NCI-H1436 treated with DMSO at 0.1 percent for 48 hours (cell line): ENCODE results near the gene CHPF.

Experiments used
- DNase-seq: peaks from one replicate; lab custom pipeline; 2025; lab: John Stamatoyannopoulos, UW

The CHPF gene

DNA sequence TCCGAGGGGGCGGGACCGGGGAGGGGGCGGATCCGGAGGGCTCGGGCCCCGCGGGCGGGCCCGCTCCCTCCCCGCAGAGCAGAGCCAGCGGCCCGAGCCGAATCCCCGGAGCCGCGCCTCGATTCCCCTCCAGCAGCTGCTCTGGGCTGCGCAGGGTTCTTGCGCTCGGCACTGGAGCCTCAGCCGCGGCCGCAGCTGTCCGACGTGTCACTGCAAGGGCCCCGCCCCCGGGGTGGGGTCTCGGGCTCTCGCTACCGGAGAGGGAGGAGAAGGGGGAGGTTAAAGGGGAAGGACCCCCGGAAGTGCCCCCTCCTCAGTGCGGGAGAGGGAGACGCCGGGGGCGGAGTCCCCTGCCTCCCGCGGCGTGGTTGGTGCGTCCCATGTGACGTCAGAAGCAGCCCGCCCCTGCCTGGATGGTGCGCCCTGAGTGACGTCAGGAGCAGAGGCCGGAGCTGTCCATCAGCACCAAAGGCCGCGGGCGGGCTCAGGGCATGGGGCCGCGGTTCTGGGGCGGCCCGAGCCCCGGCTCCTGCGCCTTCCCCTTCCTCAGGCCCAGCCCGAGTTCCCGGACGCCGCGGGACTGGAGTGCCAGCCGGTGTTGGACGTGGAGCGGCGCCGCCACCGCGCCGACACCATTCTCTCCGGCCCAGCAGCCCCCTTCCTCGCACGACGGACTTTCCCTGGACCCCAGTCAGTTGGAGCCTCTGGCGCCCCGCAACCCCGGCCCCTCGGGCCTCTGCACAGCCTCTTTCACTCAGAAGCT, at the start of gene CHPF, which contains the start of gene TMEM198:
Gene CHPF, minus strand, starts transcription at position 214 of the 763 bp plus-strand sequence. CDS start 271 bp downstream, outside the sequence.
Gene TMEM198, plus strand, starts transcription at position 433 of the 763 bp plus-strand sequence. CDS start 700 bp downstream, outside the sequence.
- DNase-seq = peak; percentile 93

GRCh38 chr2:219593154-219593553, 49.5 kb upstream of the CHPF start:
- DNase-seq = no peak

DNA sequence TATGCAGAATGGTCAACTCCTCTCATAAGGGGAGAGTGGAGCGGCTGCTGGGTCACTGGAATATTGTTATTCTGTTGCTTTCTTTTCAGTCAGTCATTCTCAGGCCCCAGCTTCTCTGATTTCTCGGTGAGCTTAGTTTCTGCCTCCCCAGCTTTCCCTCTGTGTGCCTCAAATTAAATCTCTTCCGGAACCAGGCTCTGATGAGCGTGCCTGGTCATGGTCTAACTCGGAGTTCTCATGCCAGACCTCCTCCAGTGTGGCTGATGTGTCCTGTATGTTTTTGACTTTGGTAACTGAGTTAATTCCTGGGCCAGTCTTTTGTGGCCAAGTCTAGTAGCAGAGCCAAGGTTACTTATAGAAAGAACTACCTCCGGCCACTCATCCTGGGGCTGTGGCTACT, 49.1 kb upstream of the CHPF start:
- DNase-seq = no peak

GRCh38 chr2:219591091-219591490, 47.5 kb upstream of the CHPF start:
- no peak for DNase-seq

- DNase-seq = no peak
Observed at GRCh38 chr2:219581346-219581745, 37.7 kb upstream of the CHPF start.

DNA sequence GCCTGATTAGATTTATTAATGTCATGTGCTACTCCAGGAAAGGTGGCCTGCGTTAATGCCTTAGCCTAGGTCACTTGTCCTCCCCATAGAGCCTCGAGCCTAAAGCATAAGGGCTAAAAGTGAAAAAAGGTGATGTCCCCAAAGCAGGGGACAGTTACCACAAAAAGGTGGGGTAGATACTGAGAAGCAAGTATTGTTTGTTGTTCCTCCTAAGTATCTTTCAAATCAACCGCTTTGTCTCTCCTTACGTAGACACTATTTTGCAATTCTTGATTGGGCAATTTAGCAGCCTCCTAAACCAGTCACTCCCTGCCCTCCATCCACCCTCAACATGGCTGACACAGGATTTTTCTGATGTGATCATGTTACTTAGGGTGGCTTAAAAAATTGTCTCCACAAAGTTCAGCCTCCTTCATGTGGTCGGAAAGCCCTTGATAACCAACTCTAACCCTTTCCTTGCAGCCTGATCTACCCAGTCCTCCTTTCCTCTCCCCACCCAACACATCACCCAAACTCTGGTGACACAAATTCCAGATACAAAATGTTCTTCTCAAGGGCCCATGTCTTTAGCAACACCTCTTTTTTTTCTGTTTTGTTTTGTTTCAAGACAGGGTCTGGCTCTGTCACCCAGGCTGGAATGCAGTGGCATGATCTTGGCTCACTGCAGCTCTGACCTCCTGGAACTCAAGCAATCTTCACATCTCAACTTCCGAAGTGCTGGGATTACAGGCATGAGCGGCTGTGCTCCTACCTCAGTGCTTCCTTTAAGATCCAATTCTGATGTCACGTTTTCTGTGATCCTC, 35.4 kb upstream of the CHPF start:
- no peak for DNase-seq

GRCh38 chr2:219576505-219577388, 33.1 kb upstream of the CHPF start:
- no peak for DNase-seq

GRCh38 chr2:219575566-219576504, 32.2 kb upstream of the CHPF start:
- no peak for DNase-seq

DNA sequence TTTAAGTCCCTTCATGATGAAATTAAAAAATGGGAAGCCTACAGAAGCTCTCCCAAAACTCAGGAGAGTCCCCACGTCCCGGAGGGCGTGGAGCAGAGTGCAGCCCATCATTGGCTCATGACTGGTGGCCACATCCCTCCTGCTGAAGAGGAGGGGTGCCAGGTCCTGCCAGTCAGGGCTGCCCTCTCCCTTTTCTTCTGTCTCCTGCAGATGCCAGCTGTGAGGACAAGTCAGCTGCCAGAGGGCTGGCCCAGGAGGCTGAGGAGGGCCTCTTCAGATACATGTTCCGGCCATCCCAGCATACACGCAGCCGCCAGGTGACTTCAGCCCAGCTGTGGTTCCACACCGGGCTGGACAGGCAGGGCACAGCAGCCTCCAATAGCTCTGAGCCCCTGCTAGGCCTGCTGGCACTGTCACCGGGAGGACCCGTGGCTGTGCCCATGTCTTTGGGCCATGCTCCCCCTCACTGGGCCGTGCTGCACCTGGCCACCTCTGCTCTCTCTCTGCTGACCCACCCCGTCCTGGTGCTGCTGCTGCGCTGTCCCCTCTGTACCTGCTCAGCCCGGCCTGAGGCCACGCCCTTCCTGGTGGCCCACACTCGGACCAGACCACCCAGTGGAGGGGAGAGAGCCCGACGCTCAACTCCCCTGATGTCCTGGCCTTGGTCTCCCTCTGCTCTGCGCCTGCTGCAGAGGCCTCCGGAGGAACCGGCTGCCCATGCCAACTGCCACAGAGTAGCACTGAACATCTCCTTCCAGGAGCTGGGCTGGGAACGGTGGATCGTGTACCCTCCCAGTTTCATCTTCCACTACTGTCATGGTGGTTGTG, 31.1 kb upstream of the CHPF start:
- DNase-seq = no peak

DNA sequence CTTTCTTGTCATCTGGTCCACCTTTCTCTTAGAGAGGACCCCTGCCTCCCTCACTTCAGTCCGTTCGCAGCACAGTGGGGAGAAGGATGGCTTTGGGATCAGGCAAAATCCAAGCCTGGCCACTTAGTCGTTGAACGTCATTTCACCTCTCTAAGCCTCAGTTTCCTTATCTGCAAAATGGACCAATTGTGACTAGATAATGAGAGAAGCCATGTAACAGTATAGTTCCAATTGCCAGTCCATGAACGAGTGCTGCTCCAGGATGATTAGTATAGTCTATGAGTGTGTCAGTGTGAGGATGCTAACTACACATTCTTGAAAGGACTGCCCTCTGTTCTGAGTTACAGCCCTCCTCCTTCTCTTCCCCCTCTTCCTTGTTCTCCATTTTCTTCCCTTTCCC, 29.6 kb upstream of the CHPF start:
- DNase-seq = no peak

DNA sequence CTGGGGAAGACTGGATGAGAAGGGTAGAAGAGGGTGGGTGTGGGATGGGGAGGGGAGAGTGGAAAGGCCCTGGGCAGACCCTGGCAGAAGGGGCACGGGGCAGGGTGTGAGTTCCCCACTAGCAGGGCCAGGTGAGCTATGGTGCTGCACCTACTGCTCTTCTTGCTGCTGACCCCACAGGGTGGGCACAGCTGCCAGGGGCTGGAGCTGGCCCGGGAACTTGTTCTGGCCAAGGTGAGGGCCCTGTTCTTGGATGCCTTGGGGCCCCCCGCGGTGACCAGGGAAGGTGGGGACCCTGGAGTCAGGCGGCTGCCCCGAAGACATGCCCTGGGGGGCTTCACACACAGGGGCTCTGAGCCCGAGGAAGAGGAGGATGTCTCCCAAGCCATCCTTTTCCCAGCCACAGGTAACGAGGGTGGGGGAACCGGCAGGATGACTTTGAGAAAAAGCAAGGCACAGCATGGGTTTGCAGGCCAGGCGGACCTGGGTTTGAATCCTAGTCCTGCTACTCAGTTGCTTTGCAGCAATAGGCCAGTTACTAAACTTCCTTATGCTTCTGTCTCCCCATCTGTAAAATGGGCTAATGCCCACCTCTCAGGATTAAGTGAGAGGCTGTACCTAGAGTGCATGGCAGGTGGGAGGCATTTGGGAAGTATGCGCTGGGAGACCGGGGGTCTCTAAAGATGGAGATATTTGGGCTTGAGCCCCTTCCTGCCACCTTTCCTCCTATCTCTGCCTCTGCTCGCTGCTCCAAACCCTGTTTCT, 28.8 kb upstream of the CHPF start, which contains the start of gene INHA:
Gene INHA, plus strand, starts transcription at position 74 of the 765 bp plus-strand sequence. Its CDS starts 65 bp downstream, at position 139.
- DNase-seq = no peak

GRCh38 chr2:219571311-219572236, 28.0 kb upstream of the CHPF start, which contains the start of gene OBSL1:
Gene OBSL1, minus strand, starts transcription at chr2:219571539. Its CDS starts 307 bp downstream, at chr2:219571232.
- DNase-seq = no peak

- DNase-seq = no peak
Observed at GRCh38 chr2:219570924-219571310, 27.3 kb upstream of the CHPF start.

DNA sequence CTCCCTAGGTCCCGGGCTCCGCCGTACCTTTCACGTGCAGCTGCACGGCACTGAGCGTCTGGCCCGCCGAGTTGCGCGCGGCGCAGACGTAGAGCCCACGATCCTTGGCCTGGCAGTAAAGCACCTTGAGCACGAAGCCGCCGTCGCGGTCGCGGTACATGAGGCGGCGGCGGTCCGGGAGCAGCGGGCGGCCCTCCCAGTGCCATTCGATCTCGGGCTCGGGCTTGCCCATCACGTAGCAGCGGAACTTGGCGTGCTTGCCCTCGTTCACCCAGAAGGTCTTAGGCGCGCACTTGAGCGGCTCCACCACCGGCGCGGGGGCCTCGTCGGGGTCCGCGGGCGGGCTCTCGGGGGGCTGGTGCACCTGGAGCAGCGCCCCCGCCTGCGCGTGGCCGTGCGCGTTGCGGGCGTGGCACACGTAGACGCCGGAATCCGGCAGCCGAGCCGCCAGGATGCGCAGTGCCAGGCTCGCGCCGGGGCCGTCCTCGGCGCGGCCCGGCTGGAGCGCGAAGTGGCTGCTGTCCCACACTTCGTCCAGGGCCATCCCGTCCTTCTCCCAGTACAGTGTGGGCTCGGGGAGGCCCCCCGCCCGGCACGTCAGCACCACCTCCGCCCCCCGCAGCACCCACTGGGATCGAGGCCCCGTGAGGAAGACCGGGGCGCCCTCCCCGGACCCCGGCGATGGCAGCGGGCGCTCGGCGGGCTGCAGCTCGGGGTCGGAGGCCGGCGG, 26.8 kb upstream of the CHPF start:
- DNase-seq = no peak

- DNase-seq = no peak
Observed at GRCh38 chr2:219569635-219570034, 26.0 kb upstream of the CHPF start.

DNA sequence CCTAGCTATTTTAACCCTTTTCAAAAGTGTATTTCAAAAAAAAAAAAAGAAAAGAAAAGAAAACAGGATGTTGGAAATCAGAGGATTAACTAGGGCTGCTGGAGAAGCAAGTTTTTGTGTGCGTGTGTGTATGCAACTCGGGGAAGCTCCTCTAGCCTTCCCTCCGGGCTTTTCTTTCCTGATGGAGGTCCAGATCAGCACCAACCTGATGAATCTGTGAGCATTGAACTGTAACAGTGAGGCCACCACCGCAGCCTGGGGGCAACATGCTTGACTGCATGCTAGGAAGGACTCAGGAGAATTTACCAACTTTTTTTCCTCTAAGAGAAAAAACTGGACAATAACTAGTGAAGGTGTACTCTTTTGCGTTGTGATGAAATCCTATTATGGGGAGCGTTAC, 25.4 kb upstream of the CHPF start:
- no peak for DNase-seq

- no peak for DNase-seq
Observed at GRCh38 chr2:219567791-219568361, 24.3 kb upstream of the CHPF start.
